ENCODE data around the gene PCYT2.
A peak's percentile ranks its signal among the peaks of the same experiment; 100 is the strongest.
"Not testable (repeated sequence)": the region's sequence is repeated elsewhere in the genome, so short reads cannot be mapped to it uniquely, and the experiment has no call there.

Gene PCYT2

DNA sequence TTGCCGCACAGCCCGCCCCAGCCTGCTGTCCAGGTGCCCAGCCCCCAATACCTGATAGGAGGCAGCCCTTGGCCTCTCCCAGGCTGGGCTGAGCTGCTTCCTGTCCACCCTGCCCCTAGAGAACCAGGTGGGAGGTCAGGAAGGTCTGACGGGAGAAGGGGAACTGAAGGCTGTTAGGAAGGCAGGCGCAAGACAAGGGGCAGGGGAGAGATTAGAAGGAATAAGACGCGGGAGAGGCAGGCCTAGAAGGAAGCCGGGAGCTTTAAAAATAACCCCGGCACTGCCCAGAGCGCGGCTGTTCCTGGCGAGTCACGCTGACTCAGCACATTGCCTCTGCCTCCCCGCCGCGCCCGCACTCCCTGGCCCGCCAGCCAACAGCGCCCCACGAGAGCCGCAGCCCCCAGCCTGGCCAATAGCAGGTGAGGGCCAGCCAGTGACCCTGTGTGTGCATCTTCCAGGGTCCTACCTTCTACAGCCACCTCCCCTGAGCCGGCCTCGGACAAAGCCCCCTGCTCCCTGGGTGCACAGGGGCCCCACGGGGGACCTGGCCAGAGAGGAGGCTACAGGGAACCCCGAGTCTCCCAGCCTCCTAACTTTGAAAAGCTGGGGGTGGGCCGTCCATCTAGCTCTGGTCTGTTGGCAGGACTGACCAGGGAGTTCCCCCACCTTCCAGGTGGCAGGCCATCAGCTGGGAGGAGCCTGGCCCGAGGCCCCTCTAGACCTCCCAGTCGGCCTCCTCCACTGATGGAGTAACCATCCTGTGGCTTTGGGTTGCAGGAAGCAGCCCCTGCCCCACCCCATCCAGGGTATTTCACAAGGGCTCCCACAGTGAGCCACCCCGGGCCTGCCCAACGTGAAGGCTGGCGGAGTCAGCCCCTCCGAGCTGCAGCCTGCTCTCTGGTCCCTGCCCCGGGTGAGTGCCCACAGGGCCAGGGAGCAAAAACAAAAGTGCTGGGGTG is 12.4 kb upstream of the PCYT2 start:
- Histone ChIP-seq H3K9me3 (ENCODE audit: control insufficient read depth in 1 of 2, low read length in 2 of 2) (no peaks in the 10 kb centered on the region), H3K4me3 (ENCODE audit: low read depth in 1 of 2, low read length in 2 of 2) (peak overlapping the region; percentile 16 to 44), H3K27ac (ENCODE audit: low read length) (no peak overlapping the region), H3K27me3 (ENCODE audit: low read depth, low read length) (no peaks in the 10 kb centered on the region), H3K4me1 (ENCODE audit: control insufficient read depth in 1 of 2, insufficient read depth in 2 of 2, low read length in 2 of 2) (peaks cover 17 to 68% of the 10 kb centered on the region in 2 donors), H3K36me3 (ENCODE audit: control insufficient read depth in 1 of 2, insufficient read depth in 2 of 2, low read length in 2 of 2) (peaks cover 6 to 41% of the 10 kb centered on the region in 2 donors)

GRCh38 chr17:81922566-81923301 is 11.5 kb upstream of the PCYT2 start:
- H3K36me3 ChIP-seq (ENCODE audit: control insufficient read depth in 1 of 2, insufficient read depth in 2 of 2, low read length in 2 of 2) = peaks cover 6 to 41% of the 10 kb centered on the region in 2 donors
- H3K9me3 ChIP-seq (ENCODE audit: control insufficient read depth in 1 of 2, low read length in 2 of 2) = no peaks in the 10 kb centered on the region
- peaks cover 17 to 66% of the 10 kb centered on the region in 2 donors for H3K4me1 ChIP-seq (ENCODE audit: control insufficient read depth in 1 of 2, insufficient read depth in 2 of 2, low read length in 2 of 2)
- H3K27me3 ChIP-seq (ENCODE audit: low read depth, low read length) = no peaks in the 10 kb centered on the region
- peak overlapping the region in 1 of 2 donors; percentile 44 for H3K4me3 ChIP-seq (ENCODE audit: low read depth in 1 of 2, low read length in 2 of 2)
- H3K27ac ChIP-seq (ENCODE audit: low read length) = no peak overlapping the region

GRCh38 chr17:81921996-81922565 is 10.9 kb upstream of the PCYT2 start:
- Histone ChIP-seq H3K36me3 (ENCODE audit: control insufficient read depth in 1 of 2, insufficient read depth in 2 of 2, low read length in 2 of 2) (peaks cover 6 to 41% of the 10 kb centered on the region in 2 donors), H3K9me3 (ENCODE audit: control insufficient read depth in 1 of 2, low read length in 2 of 2) (no peaks in the 10 kb centered on the region), H3K27me3 (ENCODE audit: low read depth, low read length) (no peaks in the 10 kb centered on the region), H3K4me3 (ENCODE audit: low read depth in 1 of 2, low read length in 2 of 2) (no peak overlapping the region), H3K27ac (ENCODE audit: low read length) (no peak overlapping the region), H3K4me1 (ENCODE audit: control insufficient read depth in 1 of 2, insufficient read depth in 2 of 2, low read length in 2 of 2) (peaks cover 20 to 70% of the 10 kb centered on the region in 2 donors)

DNA sequence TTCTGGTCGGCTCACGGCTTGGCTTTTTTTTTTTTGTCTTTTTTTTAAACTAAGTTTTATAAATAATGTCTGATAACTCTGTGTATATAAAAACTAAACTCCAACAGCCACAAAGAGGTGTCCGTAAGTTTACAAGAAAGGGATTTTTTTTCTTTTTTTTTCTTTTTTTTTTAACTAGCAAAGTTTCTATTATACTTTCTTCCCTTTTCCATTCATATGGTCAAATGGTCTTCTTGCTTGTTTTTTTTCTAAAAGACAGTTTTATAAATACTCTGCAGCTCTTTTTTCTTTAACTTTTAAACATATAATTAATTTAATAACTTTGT is 10.3 kb upstream of the PCYT2 start:
- Histone ChIP-seq H3K36me3 (ENCODE audit: control insufficient read depth in 1 of 2, insufficient read depth in 2 of 2, low read length in 2 of 2) (peaks cover 6 to 35% of the 10 kb centered on the region in 2 donors), H3K9me3 (ENCODE audit: control insufficient read depth in 1 of 2, low read length in 2 of 2) (no peaks in the 10 kb centered on the region), H3K4me1 (ENCODE audit: control insufficient read depth in 1 of 2, insufficient read depth in 2 of 2, low read length in 2 of 2) (peaks cover 25 to 75% of the 10 kb centered on the region in 2 donors), H3K27ac (ENCODE audit: low read length) (no peak overlapping the region), H3K27me3 (ENCODE audit: low read depth, low read length) (no peaks in the 10 kb centered on the region), H3K4me3 (ENCODE audit: low read depth in 1 of 2, low read length in 2 of 2) (no peak overlapping the region)

GRCh38 chr17:81920612-81921536 is 9.7 kb upstream of the PCYT2 start:
- H3K4me3 ChIP-seq (ENCODE audit: low read depth in 1 of 2, low read length in 2 of 2) = no peak overlapping the region
- peaks cover 6 to 30% of the 10 kb centered on the region in 2 donors for H3K36me3 ChIP-seq (ENCODE audit: control insufficient read depth in 1 of 2, insufficient read depth in 2 of 2, low read length in 2 of 2)
- H3K27ac ChIP-seq (ENCODE audit: low read length) = no peak overlapping the region
- no peaks in the 10 kb centered on the region for H3K9me3 ChIP-seq (ENCODE audit: control insufficient read depth in 1 of 2, low read length in 2 of 2)
- peaks cover 25 to 77% of the 10 kb centered on the region in 2 donors for H3K4me1 ChIP-seq (ENCODE audit: control insufficient read depth in 1 of 2, insufficient read depth in 2 of 2, low read length in 2 of 2)
- no peaks in the 10 kb centered on the region for H3K27me3 ChIP-seq (ENCODE audit: low read depth, low read length)

- H3K4me1 ChIP-seq (ENCODE audit: control insufficient read depth in 1 of 2, insufficient read depth in 2 of 2, low read length in 2 of 2) = peaks cover 16 to 60% of the 10 kb centered on the region in 2 donors
- no peak overlapping the region for H3K4me3 ChIP-seq (ENCODE audit: low read depth in 1 of 2, low read length in 2 of 2)
- H3K27ac ChIP-seq (ENCODE audit: low read length) = peak overlapping the region; percentile 39
- H3K36me3 ChIP-seq (ENCODE audit: control insufficient read depth in 1 of 2, insufficient read depth in 2 of 2, low read length in 2 of 2) = peaks cover 21 to 48% of the 10 kb centered on the region in 2 donors
- no peaks in the 10 kb centered on the region for H3K9me3 ChIP-seq (ENCODE audit: control insufficient read depth in 1 of 2, low read length in 2 of 2)
- no peaks in the 10 kb centered on the region for H3K27me3 ChIP-seq (ENCODE audit: low read depth, low read length)
These were observed 7.8 kb upstream of the PCYT2 start for GRCh38 chr17:81918832-81919545.

DNA sequence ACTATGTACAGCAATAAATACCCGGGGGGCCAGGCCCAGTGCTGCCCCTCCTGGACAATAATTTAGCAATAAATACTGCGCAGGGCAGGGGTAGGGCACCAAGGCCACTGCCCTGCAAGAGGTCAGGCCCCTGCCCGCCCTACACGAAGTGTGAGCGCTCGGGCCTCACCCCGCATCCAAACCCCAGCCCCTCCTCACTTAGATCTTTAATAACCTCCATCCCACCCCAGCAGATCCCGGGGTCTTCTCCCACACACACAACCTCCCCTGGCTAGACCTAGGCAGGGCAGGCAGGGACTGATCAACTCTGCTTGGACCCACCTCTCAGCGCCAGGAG is 7.1 kb upstream of the PCYT2 start:
- Histone ChIP-seq H3K36me3 (ENCODE audit: control insufficient read depth in 1 of 2, insufficient read depth in 2 of 2, low read length in 2 of 2) (peaks cover 28 to 55% of the 10 kb centered on the region in 2 donors), H3K4me3 (ENCODE audit: low read depth in 1 of 2, low read length in 2 of 2) (peak overlapping the region in 1 of 2 donors; percentile 80), H3K4me1 (ENCODE audit: control insufficient read depth in 1 of 2, insufficient read depth in 2 of 2, low read length in 2 of 2) (peaks cover 12 to 53% of the 10 kb centered on the region in 2 donors)
- H3K27ac ChIP-seq (ENCODE audit: low read length); H3K27me3 ChIP-seq (ENCODE audit: low read depth, low read length); H3K9me3 ChIP-seq (ENCODE audit: control insufficient read depth in 1 of 2, low read length in 2 of 2): not testable (repeated sequence)

GRCh38 chr17:81917565-81918332 is 6.5 kb upstream of the PCYT2 start, which contains the start of gene SIRT7:
Gene SIRT7, minus strand, starts transcription at chr17:81918176. Its CDS starts 45 bp downstream, at chr17:81918131.
- H3K27ac ChIP-seq (ENCODE audit: low read length) = peak within 1 kb of the TSS; percentile 39
- peaks cover 30 to 59% of the 10 kb centered on the region in 2 donors for H3K36me3 ChIP-seq (ENCODE audit: control insufficient read depth in 1 of 2, insufficient read depth in 2 of 2, low read length in 2 of 2)
- peak within 1 kb of the TSS; percentile 72 to 80 for H3K4me3 ChIP-seq (ENCODE audit: low read depth in 1 of 2, low read length in 2 of 2)
- peaks cover 12 to 47% of the 10 kb centered on the region in 2 donors for H3K4me1 ChIP-seq (ENCODE audit: control insufficient read depth in 1 of 2, insufficient read depth in 2 of 2, low read length in 2 of 2)
- no peaks in the 10 kb centered on the region for H3K27me3 ChIP-seq (ENCODE audit: low read depth, low read length)
- H3K9me3 ChIP-seq (ENCODE audit: control insufficient read depth in 1 of 2, low read length in 2 of 2) = no peaks in the 10 kb centered on the region

DNA sequence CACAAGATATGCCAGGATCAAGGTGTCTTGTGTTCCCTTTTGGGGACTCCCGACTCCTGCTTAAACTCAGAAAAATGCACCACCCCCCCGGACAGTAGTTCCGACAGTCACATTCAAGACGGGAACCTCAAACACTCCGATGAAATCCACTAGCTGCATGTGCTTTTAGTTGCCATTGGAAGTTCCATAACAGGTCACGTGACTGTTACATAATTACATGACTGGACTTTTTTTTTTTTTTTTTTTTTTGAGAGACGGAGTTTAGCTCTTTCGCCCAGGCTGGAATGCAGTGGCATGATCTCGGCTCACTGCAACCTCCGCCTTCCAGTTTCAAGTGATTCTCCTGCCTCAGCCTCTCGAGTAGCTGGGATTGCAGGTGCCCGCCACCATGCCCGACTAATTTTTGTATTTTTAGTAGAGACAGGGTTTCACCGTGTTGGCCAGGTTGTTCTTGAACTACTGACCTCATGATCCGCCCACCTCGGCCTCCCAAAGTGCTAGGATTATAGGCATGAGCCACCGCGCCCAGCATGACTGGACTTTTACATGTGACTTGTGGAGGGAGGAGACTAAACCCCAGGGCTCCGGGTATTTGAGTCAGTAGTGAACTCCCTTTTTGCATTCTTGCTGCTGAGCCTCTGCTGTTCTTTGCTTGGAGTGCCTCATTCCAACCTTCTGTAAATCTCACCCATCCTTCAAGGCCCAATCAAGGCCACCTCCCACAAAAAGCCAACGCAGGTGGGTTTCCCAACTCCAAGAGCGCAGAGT is 5.2 kb upstream of the PCYT2 start:
- H3K9me3 ChIP-seq (ENCODE audit: control insufficient read depth in 1 of 2, low read length in 2 of 2) = no peaks in the 10 kb centered on the region
- no peaks in the 10 kb centered on the region for H3K27me3 ChIP-seq (ENCODE audit: low read depth, low read length)
- H3K4me3 ChIP-seq (ENCODE audit: low read depth in 1 of 2, low read length in 2 of 2) = peak overlapping the region in 1 of 2 donors; percentile 72
- H3K27ac ChIP-seq (ENCODE audit: low read length) = peak overlapping the region; percentile 8
- peaks cover 30 to 55% of the 10 kb centered on the region in 2 donors for H3K36me3 ChIP-seq (ENCODE audit: control insufficient read depth in 1 of 2, insufficient read depth in 2 of 2, low read length in 2 of 2)
- peaks cover 12 to 41% of the 10 kb centered on the region in 2 donors for H3K4me1 ChIP-seq (ENCODE audit: control insufficient read depth in 1 of 2, insufficient read depth in 2 of 2, low read length in 2 of 2)

Data from muscle layer of duodenum (tissue), 2 donors.